ENCODE results near the gene DUOX1.

DNA sequence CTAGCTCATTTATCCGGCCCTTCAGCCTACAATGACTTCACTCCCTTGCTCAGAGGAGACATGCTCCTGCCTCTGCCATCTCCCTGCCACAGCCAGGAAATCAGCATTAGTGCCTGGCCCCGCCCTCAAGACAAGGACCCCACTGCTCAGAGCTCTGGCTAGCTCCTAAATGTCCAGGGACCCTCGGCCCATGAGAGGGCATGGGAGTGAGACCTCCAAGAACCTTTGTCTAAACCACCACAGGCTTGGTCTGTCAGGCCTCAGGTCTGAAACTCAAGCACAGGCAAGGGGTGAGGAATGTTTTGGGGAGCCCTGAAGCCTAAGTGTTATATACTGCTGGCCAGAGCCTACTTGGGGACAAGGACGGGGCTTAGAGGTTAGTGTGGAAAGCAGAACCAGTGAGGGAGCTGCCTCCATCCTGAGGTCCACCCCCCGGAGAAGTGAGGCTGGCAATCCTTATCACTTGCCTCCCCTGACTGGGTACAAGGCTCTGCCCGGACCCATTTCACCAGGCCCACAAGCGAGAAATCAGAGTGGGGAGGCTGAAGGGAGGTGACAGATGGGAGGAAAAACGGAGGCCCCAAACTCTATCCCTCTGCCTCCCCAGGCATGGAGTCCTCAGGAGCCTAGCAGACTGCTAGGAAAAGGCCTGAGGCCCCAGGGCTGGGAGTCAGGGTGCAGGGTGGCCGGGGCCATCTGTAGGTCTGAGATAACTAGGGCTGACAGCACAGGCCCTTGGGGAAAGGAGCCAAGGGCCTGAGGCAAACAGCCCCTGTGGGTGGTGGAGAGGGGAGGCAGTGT lies 39.2 kb downstream of the DUOX1 start:
- no peak for TF ChIP-seq CTCF (IDR thresholded peaks at IDR 0.05)
- TF ChIP-seq POLR2AphosphoS5 (IDR thresholded peaks at IDR 0.05), result no peak
